Progenitor cell of endocrine pancreas (in vitro differentiated cells): Measurements from ENCODE around the gene SLC35F3. TPM values are rescaled to one million over a fixed set of nuclear protein-coding genes. Genes with fewer than 3 reads are reported as not detected.
"Not testable (repeated sequence)": the region's sequence is repeated elsewhere in the genome, so short reads cannot be mapped to it uniquely, and the experiment has no call there.

Source experiments
- DNase-seq: peaks from one replicate; pipeline ENCODE4 v3.0.0; 2021; ENCODE audit warnings: low spot score; ENCODE audit not compliant: unreplicated experiment
- H3K27ac Mint-ChIP-seq: 2 replicates; pipeline ENCODE4 v1.8.0; 2021; ENCODE audit warnings: mild to moderate bottlenecking, moderate library complexity, mixed read lengths
- H3K27me3 Mint-ChIP-seq: 2 replicates; pipeline ENCODE4 v1.8.0; 2021; ENCODE audit warnings: mixed read lengths
- H3K36me3 Mint-ChIP-seq: 2 replicates; pipeline ENCODE4 v1.8.0; 2022; ENCODE audit warnings: mixed read lengths; ENCODE audit not compliant: insufficient read depth
- H3K4me1 Mint-ChIP-seq: 2 replicates; pipeline ENCODE4 v1.8.0; 2021; ENCODE audit warnings: low read depth, mixed read lengths
- H3K4me3 Mint-ChIP-seq: 2 replicates; pipeline ENCODE4 v1.8.0; 2021; ENCODE audit warnings: low read depth, mild to moderate bottlenecking, moderate library complexity, mixed read lengths
- H3K9me3 Mint-ChIP-seq: 2 replicates; pipeline ENCODE4 v1.8.0; 2021; ENCODE audit warnings: low read depth, mixed read lengths
- total RNA-seq: library from RNA; stranded (reverse); gene quantifications from 2 replicates; pipeline ENCODE4 v1.2.1, GENCODE V29; 2021
- TF ChIP-seq, protein P1 (sequence below): fragments of 200-600 bp; sonication (generic); IDR thresholded peaks from one replicate; pipeline ENCODE4 v1.5.0; 2021; ENCODE audit warnings: antibody characterized with exemption, mild to moderate bottlenecking; ENCODE audit not compliant: unreplicated experiment

The SLC35F3 gene
- total RNA-seq, 1 donor from 2014 or later, result 0.74 TPM

DNA sequence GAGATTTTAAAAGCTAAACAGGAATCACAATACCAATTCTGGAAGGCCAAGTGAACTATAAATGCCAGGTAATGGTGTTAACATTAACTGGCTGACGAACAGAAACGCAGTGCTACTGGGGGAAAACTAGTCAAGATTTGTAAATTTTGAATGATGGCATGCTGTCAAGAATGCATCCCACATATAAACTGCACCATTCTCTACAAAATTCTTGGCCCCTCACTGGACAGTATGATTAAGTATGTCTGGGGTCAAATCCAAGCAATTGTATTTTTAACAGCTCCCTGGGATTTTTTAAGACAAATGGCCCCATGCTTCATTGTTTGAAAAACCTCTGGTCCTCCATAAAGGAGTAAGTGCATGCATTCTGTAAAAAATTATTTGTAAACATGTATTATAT, 395.6 kb downstream of the SLC35F3 start:
- Mint-ChIP-seq H3K4me1 (no peaks in the 10 kb centered on the region), H3K27me3 (no peaks in the 10 kb centered on the region)
- TF ChIP-seq, protein P1, sequence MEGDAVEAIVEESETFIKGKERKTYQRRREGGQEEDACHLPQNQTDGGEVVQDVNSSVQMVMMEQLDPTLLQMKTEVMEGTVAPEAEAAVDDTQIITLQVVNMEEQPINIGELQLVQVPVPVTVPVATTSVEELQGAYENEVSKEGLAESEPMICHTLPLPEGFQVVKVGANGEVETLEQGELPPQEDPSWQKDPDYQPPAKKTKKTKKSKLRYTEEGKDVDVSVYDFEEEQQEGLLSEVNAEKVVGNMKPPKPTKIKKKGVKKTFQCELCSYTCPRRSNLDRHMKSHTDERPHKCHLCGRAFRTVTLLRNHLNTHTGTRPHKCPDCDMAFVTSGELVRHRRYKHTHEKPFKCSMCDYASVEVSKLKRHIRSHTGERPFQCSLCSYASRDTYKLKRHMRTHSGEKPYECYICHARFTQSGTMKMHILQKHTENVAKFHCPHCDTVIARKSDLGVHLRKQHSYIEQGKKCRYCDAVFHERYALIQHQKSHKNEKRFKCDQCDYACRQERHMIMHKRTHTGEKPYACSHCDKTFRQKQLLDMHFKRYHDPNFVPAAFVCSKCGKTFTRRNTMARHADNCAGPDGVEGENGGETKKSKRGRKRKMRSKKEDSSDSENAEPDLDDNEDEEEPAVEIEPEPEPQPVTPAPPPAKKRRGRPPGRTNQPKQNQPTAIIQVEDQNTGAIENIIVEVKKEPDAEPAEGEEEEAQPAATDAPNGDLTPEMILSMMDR, result no peak

DNA sequence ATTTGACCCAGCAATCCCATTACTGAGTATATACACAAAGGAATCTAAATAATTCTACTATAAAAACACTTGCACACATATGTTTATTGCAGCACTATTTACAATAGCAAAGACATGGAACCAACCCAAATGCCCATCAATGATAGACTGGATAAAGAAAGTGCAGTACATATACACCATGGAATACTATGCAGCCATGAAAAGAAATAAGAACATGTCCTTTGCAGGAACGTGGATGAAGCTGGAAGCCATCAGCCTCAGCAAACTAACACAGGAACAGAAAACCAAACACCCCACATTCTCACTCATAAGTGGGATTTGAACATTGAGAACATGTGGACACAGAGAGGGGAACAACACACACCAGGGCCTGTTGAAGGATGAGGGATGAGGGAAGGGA, 397.2 kb downstream of the SLC35F3 start:
- not testable (repeated sequence) for H3K4me3 Mint-ChIP-seq, DNase-seq, H3K9me3 Mint-ChIP-seq, H3K27me3 Mint-ChIP-seq, H3K4me1 Mint-ChIP-seq, H3K36me3 Mint-ChIP-seq, H3K27ac Mint-ChIP-seq

More for the DNA sequence above, 395.6 kb downstream of the SLC35F3 start:
- no peak for DNase-seq
- Mint-ChIP-seq H3K36me3 (no peaks in the 10 kb centered on the region), H3K9me3 (no peaks in the 10 kb centered on the region), H3K4me3 (no peak overlapping the region), H3K27ac (no peak overlapping the region)

DNA sequence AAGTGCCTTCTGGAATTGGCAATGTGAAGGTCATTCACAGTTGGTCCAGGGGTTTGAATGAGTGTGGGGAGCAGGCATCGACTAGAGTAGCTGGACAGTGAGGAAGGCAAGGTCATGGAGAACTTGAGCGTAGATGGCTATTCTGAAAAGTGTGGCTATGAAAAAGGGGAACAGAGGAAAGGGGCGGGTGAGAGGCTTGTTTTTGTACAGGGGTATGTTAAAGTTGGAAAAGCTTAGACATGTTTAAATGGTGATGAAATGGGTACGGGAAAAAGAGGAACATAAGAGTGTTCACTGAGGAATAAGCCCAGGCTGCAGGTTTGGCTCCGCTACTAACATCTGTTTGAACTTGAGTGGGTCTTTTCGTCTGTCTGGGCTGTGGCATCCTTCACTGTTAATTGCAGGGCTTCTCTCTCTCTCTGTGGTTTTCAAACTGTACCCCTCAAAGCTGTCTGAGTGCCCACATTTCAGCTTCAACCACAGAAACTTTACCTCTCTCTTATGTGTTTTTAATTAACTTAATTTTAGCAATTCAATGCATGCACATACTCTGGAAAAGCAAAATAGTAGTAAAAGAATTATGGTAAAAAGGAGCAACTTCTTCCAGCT, 398.0 kb downstream of the SLC35F3 start:
- Mint-ChIP-seq H3K27ac (no peak overlapping the region), H3K4me1 (no peaks in the 10 kb centered on the region), H3K27me3 (no peaks in the 10 kb centered on the region), H3K36me3 (no peaks in the 10 kb centered on the region), H3K4me3 (no peak overlapping the region), H3K9me3 (no peaks in the 10 kb centered on the region)
- TF ChIP-seq, protein P1, result no peak
- no peak for DNase-seq

DNA sequence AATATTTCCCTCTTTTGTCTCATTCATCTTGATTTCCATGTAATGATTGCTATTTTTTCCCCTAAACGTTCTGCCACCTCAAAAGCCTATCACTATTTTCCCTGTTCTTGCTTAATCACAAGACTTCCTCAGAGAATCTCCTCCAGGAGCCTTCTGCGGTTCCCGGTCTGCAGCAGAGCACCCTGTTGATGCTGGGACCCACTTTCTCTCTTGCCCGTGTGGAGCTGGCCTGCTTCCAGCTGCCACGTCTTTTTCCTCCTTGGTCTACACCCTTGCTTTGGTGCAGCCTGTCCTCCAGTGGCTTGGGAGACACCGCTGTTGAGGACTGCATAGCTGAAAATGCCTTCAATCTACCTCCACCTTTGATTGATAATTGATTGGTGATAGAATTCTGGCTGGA, 398.8 kb downstream of the SLC35F3 start:
- no peak for DNase-seq

DNA sequence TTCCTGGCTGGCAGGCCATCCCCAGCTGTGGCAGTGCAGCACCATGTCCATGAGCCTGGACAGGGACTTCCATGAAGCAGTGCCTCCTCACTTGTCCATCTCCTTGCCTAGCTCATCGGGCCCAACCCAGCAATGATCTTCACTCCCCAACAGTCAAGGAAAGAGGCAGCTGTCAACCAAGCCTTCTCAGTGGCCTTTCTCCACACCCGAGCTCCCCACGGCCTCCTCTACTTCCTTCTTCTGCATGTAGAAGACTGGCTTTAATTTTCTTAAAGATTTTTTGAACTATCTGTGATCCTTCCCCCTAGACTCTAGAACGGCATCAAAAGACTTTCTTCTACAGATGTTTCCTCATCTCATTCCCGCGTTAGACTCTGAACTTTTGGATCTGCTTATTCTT, 403.2 kb downstream of the SLC35F3 start:
- no peak for DNase-seq
- Mint-ChIP-seq H3K27me3 (peaks cover 14% of the 10 kb centered on the region), H3K36me3 (no peaks in the 10 kb centered on the region), H3K4me3 (no peak overlapping the region), H3K9me3 (no peaks in the 10 kb centered on the region), H3K27ac (no peak overlapping the region), H3K4me1 (peaks cover 1% of the 10 kb centered on the region)
- TF ChIP-seq, protein P1, result no peak

More for the DNA sequence above, 398.8 kb downstream of the SLC35F3 start:
- H3K36me3 Mint-ChIP-seq, result no peaks in the 10 kb centered on the region
- TF ChIP-seq, protein P1, result no peak
- H3K4me1 Mint-ChIP-seq, result no peaks in the 10 kb centered on the region
- no peak overlapping the region for H3K27ac Mint-ChIP-seq
- no peaks in the 10 kb centered on the region for H3K27me3 Mint-ChIP-seq
- no peak overlapping the region for H3K4me3 Mint-ChIP-seq
- H3K9me3 Mint-ChIP-seq, result no peaks in the 10 kb centered on the region

DNA sequence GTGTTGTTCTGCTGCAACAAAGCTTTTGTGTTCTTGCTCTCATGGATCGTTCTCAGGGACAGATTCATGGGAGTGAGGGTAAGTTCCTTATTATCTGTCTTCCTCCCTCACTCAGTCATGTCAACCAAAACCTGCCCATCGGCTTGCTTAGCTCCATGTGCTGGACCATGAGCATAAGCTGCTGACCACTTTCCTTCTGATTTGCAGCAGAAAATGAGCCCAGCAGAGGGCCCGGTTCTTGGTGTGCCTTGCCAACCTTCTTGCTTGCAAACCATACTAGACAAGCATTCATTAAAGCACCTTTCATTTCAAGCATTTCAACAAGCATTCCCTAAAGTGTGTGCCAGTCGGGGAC, 404.7 kb downstream of the SLC35F3 start:
- no peaks in the 10 kb centered on the region for H3K36me3 Mint-ChIP-seq
- TF ChIP-seq, protein P1, result no peak
- no peaks in the 10 kb centered on the region for H3K9me3 Mint-ChIP-seq
- H3K27ac Mint-ChIP-seq, result no peak overlapping the region
- H3K4me1 Mint-ChIP-seq, result peaks cover 3% of the 10 kb centered on the region
- no peak for DNase-seq
- no peak overlapping the region for H3K4me3 Mint-ChIP-seq
- peaks cover 14% of the 10 kb centered on the region for H3K27me3 Mint-ChIP-seq
